T-cell (primary cell): ENCODE data around the gene ANKRD44. TPM values are rescaled to one million over a fixed set of nuclear protein-coding genes. Genes with fewer than 3 reads are reported as not detected.
A peak's percentile ranks its signal among the peaks of the same experiment; 100 is the strongest.
"Not testable (repeated sequence)": the region's sequence is repeated elsewhere in the genome, so short reads cannot be mapped to it uniquely, and the experiment has no call there.

ENCODE experiments used
- ATAC-seq, 4 experiments: fragments of 200-7000 bp in 3 of 4; fragments of 150-1000 bp in 1 of 4; cut with Tn5 transposase; replicated peaks in 1 of 4; 1 replicate in 3 of 4; 2 replicates in 1 of 4; pipeline ENCODE4 v1.10.0; 2021; ENCODE audit warnings: moderate library complexity in 3 of 4, mild to moderate bottlenecking in 2 of 4, moderate number of reproducible peaks in 1 of 4
- CTCF ChIA-PET, 2 donors: fragments of 300-600 bp; sonication (Branson Sonifier 250); formaldehyde crosslinking; loops; one replicate each; lab custom pipeline; 2022; ENCODE audit warnings: antibody characterized with exemption in 2 of 2; lab: Charles Lee
- POLR2A ChIA-PET, 2 donors: fragments of 300-600 bp; sonication (Branson Sonifier 250); formaldehyde crosslinking; loops; one replicate each; lab custom pipeline; 2022; ENCODE audit warnings: antibody characterized with exemption in 2 of 2; lab: Charles Lee
- DNase-seq, 35 experiments: peaks; one replicate each; pipeline versions ENCODE4 v3.0.0 to v3.0.0-alpha.2; 2013 to 2023
- H3K27ac ChIP-seq: one replicate; pipeline ENCODE4 v1.5.1; 2013; ENCODE audit warnings: low read length
- H3K27me3 ChIP-seq, 2 experiments: replicated peaks in 1 of 2; 1 replicate in 1 of 2; 2 replicates in 1 of 2; pipeline versions ENCODE4 v1.6.1 to v1.7.0; 2013; ENCODE audit warnings: low read length in 1 of 2, mixed read lengths in 1 of 2; ENCODE audit not compliant: control insufficient read depth in 2 of 2, insufficient read depth in 2 of 2; ENCODE audit errors: extremely low read depth in 1 of 2
- H3K36me3 ChIP-seq, 2 donors: 1 replicate in 1 of 2; 2 replicates in 1 of 2; pipeline versions ENCODE4 v1.6.1 to v1.7.0; 2013; ENCODE audit warnings: low read length in 1 of 2; ENCODE audit not compliant: control insufficient read depth in 2 of 2, insufficient read depth in 1 of 2; ENCODE audit errors: extremely low read depth in 1 of 2
- H3K4me1 ChIP-seq, 2 experiments: 1 replicate in 1 of 2; 2 replicates in 1 of 2; pipeline versions ENCODE4 v1.6.1 to v1.7.0; 2013; ENCODE audit warnings: low read length in 2 of 2, mixed read lengths in 1 of 2; ENCODE audit not compliant: insufficient read depth in 2 of 2, control insufficient read depth in 1 of 2; ENCODE audit errors: extremely low read depth in 1 of 2
- H3K4me3 ChIP-seq, 2 donors: 1 replicate in 1 of 2; 2 replicates in 1 of 2; pipeline versions ENCODE4 v1.5.1 to v1.7.0; 2013; ENCODE audit warnings: mild to moderate bottlenecking in 2 of 2, low read length in 1 of 2, moderate library complexity in 1 of 2; ENCODE audit not compliant: control insufficient read depth in 1 of 2; ENCODE audit errors: extremely low read depth in 1 of 2
- H3K9me3 ChIP-seq: 2 replicates; pipeline ENCODE4 v1.7.0; 2013
- H3K27ac Mint-ChIP-seq, 2 donors: one replicate each; pipeline ENCODE4 v1.8.0; 2020 to 2021; ENCODE audit warnings: mild to moderate bottlenecking in 2 of 2, mixed read lengths in 2 of 2
- H3K27me3 Mint-ChIP-seq, 2 donors: one replicate each; pipeline ENCODE4 v1.8.0; 2021 to 2022; ENCODE audit warnings: mixed read lengths in 2 of 2
- H3K36me3 Mint-ChIP-seq: one replicate; pipeline ENCODE4 v1.8.0; 2021; ENCODE audit warnings: mixed read lengths
- H3K4me1 Mint-ChIP-seq, 3 donors: one replicate each; pipeline ENCODE4 v1.8.0; 2020 to 2022; ENCODE audit warnings: mixed read lengths in 3 of 3, mild to moderate bottlenecking in 1 of 3
- H3K4me3 Mint-ChIP-seq, 3 donors: one replicate each; pipeline ENCODE4 v1.8.0; 2020 to 2022; ENCODE audit warnings: mild to moderate bottlenecking in 3 of 3, mixed read lengths in 3 of 3, moderate library complexity in 3 of 3
- H3K9me3 Mint-ChIP-seq, 3 donors: one replicate each; pipeline ENCODE4 v1.8.0; 2020 to 2022; ENCODE audit warnings: mixed read lengths in 3 of 3
- WGBS: methylation state at CpG from one replicate; pipeline ENCODE4 v1.1.5; 2013; ENCODE audit warnings: missing lambda C conversion rate; ENCODE audit not compliant: insufficient coverage; 5-methylcytosine and 5-hydroxymethylcytosine counted together
- total RNA-seq, 35 experiments: library from RNA in 6 of 35; stranded (reverse) in 6 of 35; fragments of 120-200 nt in 1 of 35; gene quantifications; one replicate each; pipeline versions ENCODE4 v1.2.1 to v1.2.4 and lab custom pipeline; 2013 to 2026

ANKRD44 gene
- total RNA-seq, 5 donors from 2014 or later (not counting 1 experiment from before 2014, with no cell fraction given), result 225 to 333 (median 238) TPM

GRCh38 chr2:197010200-197011020 lies 300.2 kb downstream of the ANKRD44 start:
- peaks cover 0 to 4% (median 3%) of the 10 kb centered on the region in 3 donors for H3K4me1 Mint-ChIP-seq
- Histone ChIP-seq H3K27me3 (no peaks in the 10 kb centered on the region), H3K27ac (no peak overlapping the region), H3K36me3 (peaks cover 20 to 94% of the 10 kb centered on the region in 2 donors), H3K9me3 (no peaks in the 10 kb centered on the region), H3K4me1 (no peaks in the 10 kb centered on the region), H3K4me3 (no peak overlapping the region)
- ChIA-PET CTCF (interaction anchor here (0.9 to 1.8 kb wide), 4 partner anchors 8 to 395 kb away, joined by 3 to 4 read pairs (median 4); no protein-coding TSS in a partner anchor), POLR2A (interaction anchor here (0.5 to 1.1 kb wide), 3 partner anchors 35 to 789 kb away, joined by 4 to 5 read pairs (median 4); no protein-coding TSS in a partner anchor)
- WGBS, result 96% methylated on average over 19 of the region's 23 CpGs
- H3K27ac Mint-ChIP-seq, result peak overlapping the region in 1 of 2 donors; percentile 49
- peaks cover 61% of the 10 kb centered on the region for H3K36me3 Mint-ChIP-seq
- no peak for ATAC-seq
- no peaks in the 10 kb centered on the region for H3K27me3 Mint-ChIP-seq
- DNase-seq, result no peak
- H3K9me3 Mint-ChIP-seq, result no peaks in the 10 kb centered on the region
- H3K4me3 Mint-ChIP-seq, result no peak overlapping the region

- CTCF ChIA-PET, H3K27me3 ChIP-seq, H3K9me3 ChIP-seq, H3K9me3 Mint-ChIP-seq, H3K27ac Mint-ChIP-seq, H3K4me1 Mint-ChIP-seq, H3K27ac ChIP-seq, H3K4me3 ChIP-seq, H3K4me3 Mint-ChIP-seq, H3K4me1 ChIP-seq, H3K27me3 Mint-ChIP-seq, DNase-seq, ATAC-seq: not testable (repeated sequence)
- peaks cover 63% of the 10 kb centered on the region for H3K36me3 Mint-ChIP-seq
- 97% methylated on average over 11 of the region's 13 CpGs for WGBS
- H3K36me3 ChIP-seq, result peaks cover 15 to 83% of the 10 kb centered on the region in 2 donors
- POLR2A ChIA-PET, result interaction anchor here in 1 of 2 donors (0.6 kb wide), 2 partner anchors 112 to 407 kb away, joined by 3 to 4 read pairs; no protein-coding TSS in a partner anchor
Observed at GRCh38 chr2:197008741-197009341, 301.7 kb downstream of the ANKRD44 start.

- POLR2A ChIA-PET, result interaction anchor here in 1 of 2 donors (0.6 kb wide), 2 partner anchors 408 to 456 kb away, joined by 3 to 4 read pairs; no protein-coding TSS in a partner anchor
- H3K27ac Mint-ChIP-seq, result peak overlapping the region; percentile 22 to 50
- peaks cover 0 to 3% (median 2%) of the 10 kb centered on the region in 3 donors for H3K4me1 Mint-ChIP-seq
Observed at GRCh38 chr2:197007716-197008628, 302.6 kb downstream of the ANKRD44 start.

GRCh38 chr2:197001921-197002320 lies 308.7 kb downstream of the ANKRD44 start:
- peaks cover 58% of the 10 kb centered on the region for H3K36me3 Mint-ChIP-seq
- H3K27me3 Mint-ChIP-seq, result no peaks in the 10 kb centered on the region
- Histone ChIP-seq H3K4me1 (no peaks in the 10 kb centered on the region), H3K9me3 (no peaks in the 10 kb centered on the region), H3K36me3 (peaks cover 24 to 76% of the 10 kb centered on the region in 2 donors), H3K27me3 (no peaks in the 10 kb centered on the region), H3K27ac (no peak overlapping the region), H3K4me3 (no peak overlapping the region)
- DNase-seq, result no peak
- POLR2A ChIA-PET, result interaction anchor here in 1 of 2 donors (0.7 kb wide), 1 partner anchor 35 kb away, joined by 3 read pairs; no protein-coding TSS in a partner anchor
- whole genome bisulfite sequencing, result no CpG with 5 or more reads among the region's 1 CpG
- no peak for ATAC-seq
- no peaks in the 10 kb centered on the region for H3K4me1 Mint-ChIP-seq
- H3K9me3 Mint-ChIP-seq, result no peaks in the 10 kb centered on the region
- no peak overlapping the region for H3K4me3 Mint-ChIP-seq
- H3K27ac Mint-ChIP-seq, result no peak overlapping the region
- CTCF ChIA-PET, result interaction anchor here in 1 of 2 donors (1.0 kb wide), 1 partner anchor 9 kb away, joined by 4 read pairs; no protein-coding TSS in a partner anchor

More at GRCh38 chr2:197007716-197008628, 302.6 kb downstream of the ANKRD44 start:
- H3K36me3 ChIP-seq, result peaks cover 11 to 83% of the 10 kb centered on the region in 2 donors
- WGBS, result no CpG with 5 or more reads among the region's 4 CpGs
- Mint-ChIP-seq H3K27me3 (no peaks in the 10 kb centered on the region), H3K4me3 (no peak overlapping the region), H3K36me3 (peaks cover 62% of the 10 kb centered on the region), H3K9me3 (no peaks in the 10 kb centered on the region)
- ATAC-seq (no peak), DNase-seq (no peak)
- no peaks in the 10 kb centered on the region for H3K27me3 ChIP-seq
- no peak overlapping the region for H3K4me3 ChIP-seq
- no peaks in the 10 kb centered on the region for H3K4me1 ChIP-seq
- H3K9me3 ChIP-seq, result no peaks in the 10 kb centered on the region
- CTCF ChIA-PET, result interaction anchor here in 1 of 2 donors (0.7 kb wide), 1 partner anchor 335 kb away, joined by 3 read pairs; no protein-coding TSS in a partner anchor
- no peak overlapping the region for H3K27ac ChIP-seq

GRCh38 chr2:196995757-196996314 lies 314.7 kb downstream of the ANKRD44 start:
- POLR2A ChIA-PET, result no interaction called here

More at GRCh38 chr2:196995757-196996314, 314.7 kb downstream of the ANKRD44 start:
- DNase-seq, result no peak
- Mint-ChIP-seq H3K27ac (no peak overlapping the region), H3K36me3 (peaks cover 63% of the 10 kb centered on the region), H3K9me3 (no peaks in the 10 kb centered on the region), H3K4me3 (no peak overlapping the region), H3K27me3 (no peaks in the 10 kb centered on the region), H3K4me1 (peaks cover 10 to 12% (median 11%) of the 10 kb centered on the region in 3 donors)
- CTCF ChIA-PET, result no interaction called here
- H3K9me3 ChIP-seq, result no peaks in the 10 kb centered on the region
- no peaks in the 10 kb centered on the region for H3K4me1 ChIP-seq
- WGBS, result no CpG with 5 or more reads among the region's 3 CpGs
- H3K27me3 ChIP-seq, result no peaks in the 10 kb centered on the region
- ATAC-seq, result no peak
- H3K36me3 ChIP-seq, result peaks cover 11 to 87% of the 10 kb centered on the region in 2 donors
- no peak overlapping the region for H3K27ac ChIP-seq
- no peak overlapping the region for H3K4me3 ChIP-seq
